Transverse colon (tissue), 4 donors: ENCODE data around the gene JMJD1C.

Experiments
- POLR2AphosphoS5 ChIP-seq, 3 donors: sonication (generic); formaldehyde crosslinking; IDR thresholded peaks; one replicate each; pipeline ENCODE4 v1.6.1; 2016; ENCODE audit warnings: antibody characterized with exemption in 3 of 3
- TF ChIP-seq, protein P1 (sequence below), 5 experiments: fragments of 200-600 bp in 3 of 5; fragments of 450-650 bp in 2 of 5; sonication (generic) in 3 of 5; IDR thresholded peaks; 1 replicate in 2 of 5; 2 replicates in 3 of 5; pipeline ENCODE4 v1.5.1; 2016 to 2017; ENCODE audit warnings: antibody characterized with exemption in 5 of 5, inconsistent platforms in 3 of 5, mild to moderate bottlenecking in 2 of 5, moderate library complexity in 1 of 5

GRCh38 chr10:63120554-63120953 is 345.2 kb downstream of the JMJD1C start:
- TF ChIP-seq POLR2AphosphoS5 (IDR thresholded peaks at IDR 0.05): no peak
- TF ChIP-seq, protein P1, sequence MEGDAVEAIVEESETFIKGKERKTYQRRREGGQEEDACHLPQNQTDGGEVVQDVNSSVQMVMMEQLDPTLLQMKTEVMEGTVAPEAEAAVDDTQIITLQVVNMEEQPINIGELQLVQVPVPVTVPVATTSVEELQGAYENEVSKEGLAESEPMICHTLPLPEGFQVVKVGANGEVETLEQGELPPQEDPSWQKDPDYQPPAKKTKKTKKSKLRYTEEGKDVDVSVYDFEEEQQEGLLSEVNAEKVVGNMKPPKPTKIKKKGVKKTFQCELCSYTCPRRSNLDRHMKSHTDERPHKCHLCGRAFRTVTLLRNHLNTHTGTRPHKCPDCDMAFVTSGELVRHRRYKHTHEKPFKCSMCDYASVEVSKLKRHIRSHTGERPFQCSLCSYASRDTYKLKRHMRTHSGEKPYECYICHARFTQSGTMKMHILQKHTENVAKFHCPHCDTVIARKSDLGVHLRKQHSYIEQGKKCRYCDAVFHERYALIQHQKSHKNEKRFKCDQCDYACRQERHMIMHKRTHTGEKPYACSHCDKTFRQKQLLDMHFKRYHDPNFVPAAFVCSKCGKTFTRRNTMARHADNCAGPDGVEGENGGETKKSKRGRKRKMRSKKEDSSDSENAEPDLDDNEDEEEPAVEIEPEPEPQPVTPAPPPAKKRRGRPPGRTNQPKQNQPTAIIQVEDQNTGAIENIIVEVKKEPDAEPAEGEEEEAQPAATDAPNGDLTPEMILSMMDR (IDR thresholded peaks at IDR 0.05): no peak
